GM20431 (cell line): ENCODE results near the gene PRRC2B.
"Not testable (repeated sequence)": the region's sequence is repeated elsewhere in the genome, so short reads cannot be mapped to it uniquely, and the experiment has no call there.

Source experiments
- in situ Hi-C: fragments of 300-500 bp; cut with MseI, MboI; formaldehyde crosslinking; loops from one replicate; pipeline ENCODE4 v1.15.0; 2020; ENCODE audit warnings: low sequenced_read_pairs; ENCODE audit not compliant: unreplicated experiment

PRRC2B gene

DNA sequence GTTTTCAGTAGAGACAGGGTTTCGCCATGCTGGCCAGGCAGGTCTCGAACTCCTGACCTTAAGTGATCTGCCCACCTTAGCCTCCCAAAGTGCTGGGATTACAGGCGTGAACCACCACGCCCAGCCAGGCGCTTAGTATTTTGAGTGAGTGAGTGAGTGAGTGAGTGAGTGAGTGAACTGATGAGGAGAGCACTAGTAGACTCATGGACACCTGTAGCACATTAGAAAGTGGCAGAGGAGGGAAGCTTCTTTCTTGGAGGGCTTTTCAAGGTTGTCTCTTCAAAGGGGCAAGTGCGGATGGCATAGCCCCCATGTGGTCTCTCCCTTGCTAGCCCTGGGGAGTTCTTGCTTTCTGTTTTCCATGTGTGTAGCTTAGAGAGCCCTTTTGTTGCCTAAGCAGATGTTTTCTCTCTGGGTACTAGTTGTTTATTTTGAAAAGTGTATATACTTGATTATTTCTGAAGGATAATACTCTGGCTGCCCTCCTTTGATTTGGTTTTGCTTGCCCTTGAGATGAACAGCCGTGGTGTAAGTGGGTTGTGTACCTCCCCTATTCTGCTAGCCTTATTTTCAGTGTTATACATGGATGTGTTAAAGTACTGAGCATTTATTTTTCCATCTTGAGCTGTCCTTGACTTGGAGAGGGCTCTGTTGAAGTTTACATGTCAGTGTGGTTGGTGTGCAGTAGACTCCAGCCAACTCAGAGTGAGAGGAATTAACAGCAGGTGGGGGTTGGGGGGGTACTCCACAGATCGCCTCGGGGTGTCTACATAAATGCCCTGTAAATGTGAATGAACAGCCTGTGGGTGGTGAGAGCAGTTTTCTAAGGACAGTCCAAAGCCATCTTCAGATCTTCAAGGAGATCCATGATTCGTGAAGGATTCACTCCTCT is 35.5 kb downstream of the PRRC2B start:
- in situ Hi-C loops, result no loop called here

DNA sequence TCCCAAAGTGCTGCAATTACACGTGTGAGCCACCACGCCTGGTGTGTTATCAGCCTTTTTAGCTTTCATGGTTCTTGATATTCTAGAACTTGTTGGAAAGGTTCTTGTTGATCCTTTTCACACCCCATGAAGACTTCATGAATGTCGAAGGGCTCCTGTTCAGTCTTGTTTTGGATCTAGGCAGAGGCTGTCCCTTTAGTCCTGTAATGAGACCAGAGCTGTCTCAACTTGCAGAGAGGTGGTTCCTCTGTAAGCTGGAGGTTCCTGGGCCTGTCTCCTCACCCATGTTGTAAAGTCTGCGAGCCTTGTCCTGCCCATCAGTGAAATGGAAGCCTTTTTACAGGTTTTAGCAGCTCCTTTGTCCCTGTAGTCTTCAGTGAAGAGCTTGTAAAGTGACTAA is 38.2 kb downstream of the PRRC2B start:
- in situ Hi-C loops, result no loop called here

DNA sequence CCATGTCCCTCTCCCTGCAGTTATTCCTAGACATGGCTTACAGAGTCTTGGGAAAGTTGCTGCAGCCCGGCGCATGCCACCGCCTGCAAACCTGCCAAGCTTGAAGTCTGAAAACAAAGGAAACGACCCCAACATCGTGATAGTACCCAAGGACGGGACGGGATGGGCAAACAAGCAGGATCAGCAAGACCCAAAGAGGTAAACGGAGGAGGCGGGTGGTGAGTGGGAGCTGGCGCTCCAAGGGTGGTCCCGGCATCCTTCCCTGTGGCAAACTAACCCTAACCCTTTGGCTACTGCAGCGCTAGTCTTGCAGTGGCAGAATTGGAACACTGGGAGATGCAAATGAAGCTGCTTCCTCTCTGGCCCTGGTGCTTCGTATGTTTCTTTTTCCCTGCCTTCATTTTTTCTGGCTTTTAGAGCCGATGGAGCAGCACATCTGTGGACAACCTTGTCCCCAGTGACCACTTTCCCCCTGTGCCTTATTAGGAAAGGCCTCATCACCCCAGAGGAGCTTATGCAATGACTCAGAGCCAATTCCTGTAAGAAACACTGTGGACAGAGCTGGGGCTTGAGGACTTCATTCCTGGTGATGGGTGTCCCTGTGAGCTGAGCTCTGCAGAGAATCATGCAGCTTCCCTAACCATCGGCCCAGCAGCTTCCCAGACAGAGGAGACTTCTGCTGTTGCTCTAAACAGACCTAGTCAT is 38.9 kb downstream of the PRRC2B start:
- in situ Hi-C loops, result no loop called here

DNA sequence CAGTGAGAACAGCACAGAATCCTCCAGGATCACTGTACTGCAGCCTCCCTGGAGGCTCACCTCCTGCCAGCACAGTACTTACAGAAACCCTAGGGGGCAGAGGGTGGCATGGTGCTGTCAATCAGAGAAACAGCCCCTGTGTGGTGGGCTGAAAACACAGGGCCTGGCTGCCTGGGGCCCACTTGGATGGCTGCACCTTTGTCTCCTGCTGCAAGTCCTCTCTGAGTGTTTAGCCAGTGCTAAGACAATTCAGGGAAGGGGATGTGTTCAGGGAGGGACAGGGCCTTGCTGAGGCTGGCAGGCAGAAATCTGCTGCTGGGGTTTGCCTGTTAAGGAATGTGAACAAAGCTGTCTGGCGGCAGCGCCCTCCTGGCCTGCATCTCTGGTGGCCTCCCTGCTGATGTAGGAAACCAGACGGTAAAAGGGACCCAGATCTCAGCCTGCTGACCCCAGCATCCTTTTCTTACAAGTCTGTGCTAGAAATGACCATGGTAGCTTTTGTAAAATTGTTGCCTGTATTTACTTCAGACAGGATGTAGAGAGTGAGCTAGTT is 39.5 kb downstream of the PRRC2B start:
- in situ Hi-C loops, result no loop called here

DNA sequence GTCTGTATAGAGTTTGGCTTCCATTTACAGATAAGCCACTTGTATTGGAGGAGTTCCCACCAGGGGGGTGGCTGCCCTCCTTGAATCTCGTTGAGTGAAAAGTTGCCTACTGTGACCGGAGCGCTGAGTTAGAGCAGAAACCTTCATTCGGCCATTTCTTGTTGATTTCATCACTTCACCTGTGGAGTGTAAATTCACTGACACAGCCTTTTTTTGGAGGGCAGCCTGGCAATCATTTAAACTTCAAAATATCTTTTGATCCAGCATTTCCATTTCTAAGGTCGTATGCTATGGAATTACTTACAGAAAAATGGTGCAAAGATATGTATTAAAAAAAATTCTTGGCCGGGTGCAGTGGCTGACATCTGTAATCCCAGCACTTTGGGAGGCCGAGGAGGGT is 40.8 kb downstream of the PRRC2B start:
- in situ Hi-C loops, result no loop called here

DNA sequence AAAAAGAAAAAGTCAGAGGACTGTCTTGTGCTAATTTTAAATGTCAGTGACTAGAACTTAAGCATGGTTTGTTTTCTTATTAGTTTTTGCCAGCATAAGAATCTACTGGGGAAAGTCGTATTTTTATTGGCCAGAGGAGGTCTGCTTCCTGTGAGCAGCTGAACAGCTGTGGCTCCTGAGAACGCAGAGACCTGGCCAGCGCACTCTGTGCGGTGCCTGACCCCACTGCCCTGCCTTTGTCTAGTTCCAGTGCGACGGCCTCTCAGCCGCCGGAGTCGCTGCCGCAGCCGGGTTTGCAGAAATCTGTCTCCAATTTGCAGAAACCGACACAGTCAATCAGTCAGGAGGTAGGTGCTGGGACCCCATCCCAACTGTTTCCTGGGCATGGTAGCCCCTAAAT is 42.5 kb downstream of the PRRC2B start:
- in situ Hi-C loops, result no loop called here

DNA sequence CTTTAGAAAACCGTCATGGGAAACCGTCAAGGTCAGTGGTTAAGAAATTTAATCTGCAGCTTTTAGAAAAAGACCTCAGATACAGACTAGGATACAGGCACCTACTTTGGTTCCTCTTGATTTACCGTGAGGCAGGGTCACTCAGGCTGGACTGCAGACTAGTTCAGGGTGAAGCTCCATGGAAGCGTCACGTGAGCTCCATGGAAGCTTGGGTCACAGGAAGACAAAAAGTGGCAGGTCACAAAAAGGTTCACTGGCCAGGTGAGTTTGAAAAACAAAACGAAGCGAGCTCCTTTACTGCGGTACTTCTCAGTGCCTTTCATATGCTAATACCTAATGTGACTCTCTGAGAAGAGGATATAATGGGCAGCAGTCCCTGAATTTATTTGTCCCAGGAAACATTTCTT is 43.0 kb downstream of the PRRC2B start:
- in situ Hi-C loops, result no loop called here

DNA sequence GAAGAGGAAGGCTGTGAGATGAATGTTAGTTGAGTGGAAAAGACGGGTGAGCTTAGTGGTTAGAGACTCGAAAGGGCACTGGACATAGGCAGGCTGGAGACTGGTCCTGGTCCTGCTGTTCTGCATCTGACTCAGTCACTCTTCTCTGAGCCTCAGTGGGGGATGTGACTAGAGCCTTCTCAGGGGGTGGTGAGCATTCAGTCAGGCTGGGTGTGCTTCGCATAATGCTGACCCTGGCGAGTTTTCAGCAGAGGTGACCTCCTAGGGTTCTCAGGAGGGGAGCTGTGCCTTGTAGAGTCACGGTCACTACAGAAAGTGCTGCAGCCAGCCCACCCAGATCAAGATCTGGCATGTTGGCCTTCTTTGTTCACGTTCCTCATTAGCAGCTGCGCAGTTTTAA is 44.3 kb downstream of the PRRC2B start:
- in situ Hi-C loops, result no loop called here

DNA sequence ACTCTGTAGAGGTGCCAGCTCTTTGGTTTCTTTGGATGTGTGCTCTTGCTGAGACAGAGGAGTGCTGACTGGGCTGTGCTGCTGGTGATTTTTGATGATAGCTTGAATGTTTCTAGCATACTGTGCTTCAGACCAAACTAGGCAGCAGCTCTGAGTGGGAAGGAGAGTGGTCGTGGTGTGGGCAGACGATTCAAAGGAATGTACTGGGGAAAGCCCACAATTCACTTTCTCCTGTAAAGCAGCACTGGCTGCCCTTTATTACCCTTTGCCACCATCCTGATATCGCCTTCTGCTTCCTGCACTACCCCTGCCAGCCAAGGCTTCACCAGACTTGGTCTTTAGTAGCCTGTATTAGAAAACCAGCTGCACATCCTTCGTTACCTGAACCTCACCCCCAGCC is 45.3 kb downstream of the PRRC2B start:
- in situ Hi-C loops, result no loop called here

DNA sequence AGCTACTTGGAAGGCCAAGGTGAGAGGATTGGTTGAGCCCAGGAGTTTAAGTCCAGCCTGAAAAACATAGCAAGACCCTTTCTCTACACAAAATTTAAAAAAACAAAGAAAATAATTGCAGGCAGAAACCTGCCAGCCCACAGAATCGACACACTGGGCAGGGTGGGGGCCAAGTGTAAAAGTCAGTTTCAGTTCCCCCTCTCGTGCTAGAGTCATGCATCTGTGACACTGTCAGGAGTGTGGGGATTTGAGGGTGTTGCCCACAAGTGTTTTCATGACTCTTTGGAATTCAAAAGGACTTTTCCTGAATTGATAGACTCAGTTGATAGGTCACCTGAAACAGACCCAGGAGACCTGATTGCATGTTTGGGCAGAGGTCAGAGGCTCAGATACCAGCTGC is 47.6 kb downstream of the PRRC2B start:
- in situ Hi-C loops, result no loop called here

DNA sequence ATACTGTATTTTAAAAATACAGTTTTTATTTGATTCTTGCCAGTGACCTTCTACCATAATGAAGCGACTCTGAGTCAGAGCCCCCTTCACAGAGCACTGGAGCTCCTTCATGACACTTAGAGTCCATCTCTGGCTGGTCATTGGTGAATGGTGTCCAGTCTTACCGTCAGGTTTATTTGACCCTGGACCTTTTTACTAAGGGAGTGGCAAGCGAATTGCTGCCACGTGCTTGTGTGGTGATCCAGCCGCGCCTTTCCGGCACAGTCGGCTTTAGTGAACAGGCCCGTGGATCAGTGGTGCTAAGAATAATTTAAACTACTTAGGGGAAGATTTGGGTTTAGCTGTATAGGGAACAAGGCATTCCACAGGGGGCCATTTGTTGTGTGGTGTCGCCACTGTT is 48.5 kb downstream of the PRRC2B start:
- in situ Hi-C loops, result no loop called here

DNA sequence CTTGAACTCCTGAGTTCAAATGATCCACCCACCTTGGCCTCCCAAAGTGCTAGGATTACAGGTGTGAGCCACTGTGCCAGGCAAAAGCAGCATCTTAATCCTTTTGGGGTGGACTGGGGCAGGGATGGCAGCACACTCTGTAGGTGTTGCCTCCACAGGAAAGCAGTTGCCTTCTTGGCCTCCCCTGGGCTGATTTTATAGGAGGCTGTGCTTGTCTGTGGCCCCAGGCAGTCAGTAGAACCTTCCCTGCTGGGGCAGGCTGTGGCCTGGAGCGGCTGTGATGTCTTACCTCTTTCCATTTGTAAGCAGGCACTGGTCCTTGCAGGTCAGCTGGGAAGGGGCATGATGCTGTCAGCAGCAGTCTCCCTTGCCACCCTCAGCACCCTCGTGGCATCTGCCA is 49.8 kb downstream of the PRRC2B start:
- in situ Hi-C loops, result no loop called here

DNA sequence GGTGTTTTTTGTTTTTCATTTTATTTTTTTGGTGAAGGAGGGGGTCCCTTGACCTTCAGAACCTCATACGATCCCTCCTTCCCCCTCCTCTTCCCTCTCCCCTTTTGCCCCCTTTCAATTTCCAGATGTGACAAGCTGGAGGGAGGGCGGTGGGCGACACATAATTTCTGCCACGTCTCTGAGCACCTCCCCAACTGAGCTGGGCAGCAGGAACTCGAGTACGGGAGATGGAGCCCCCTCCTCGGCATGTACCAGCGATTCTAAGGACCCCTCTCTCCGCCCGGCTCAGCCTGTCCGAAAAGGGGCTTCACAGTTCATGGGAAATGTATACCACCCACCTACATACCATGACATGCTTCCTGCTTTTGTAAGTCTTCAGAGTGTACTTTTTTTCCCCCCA is 52.4 kb downstream of the PRRC2B start:
- in situ Hi-C loops, result no loop called here

DNA sequence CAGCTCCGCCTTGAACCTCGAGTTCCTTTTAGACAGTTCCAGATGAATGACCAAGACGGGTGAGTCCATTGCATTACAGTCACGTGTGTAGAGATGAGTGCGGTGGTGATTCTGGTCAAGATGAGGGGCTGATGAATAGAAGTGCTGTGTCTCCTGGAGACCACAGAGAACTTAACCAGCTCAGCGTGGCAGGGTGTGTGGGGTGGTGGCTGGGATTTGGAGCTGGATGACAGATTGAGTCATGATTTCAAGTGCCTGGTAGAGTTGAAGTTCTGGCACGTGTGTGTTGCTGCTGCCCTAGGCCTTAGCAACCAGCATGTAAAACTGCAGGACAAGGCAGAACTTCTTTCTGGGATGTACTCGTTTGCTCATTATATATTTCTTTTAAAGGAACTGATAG is 53.3 kb downstream of the PRRC2B start:
- in situ Hi-C loops, result no loop called here

DNA sequence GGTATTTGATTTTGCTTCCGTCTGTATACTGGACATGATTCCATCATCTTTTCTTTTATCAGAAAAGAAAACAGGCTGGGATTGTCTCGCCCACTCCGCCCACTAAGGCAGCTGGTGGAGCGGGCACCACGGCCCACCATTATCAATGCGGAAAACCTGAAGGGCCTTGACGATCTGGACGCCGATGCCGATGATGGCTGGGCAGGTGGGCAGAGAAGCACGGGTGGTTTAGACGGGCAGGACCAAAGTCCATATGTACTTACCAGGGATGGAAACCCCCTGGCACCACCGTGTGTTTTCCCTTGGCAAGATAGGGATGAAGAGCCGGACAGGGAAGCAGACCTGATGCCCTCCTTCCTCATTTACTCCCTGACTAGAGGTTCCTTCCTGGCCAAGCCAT is 53.7 kb downstream of the PRRC2B start:
- in situ Hi-C loops, result no loop called here

DNA sequence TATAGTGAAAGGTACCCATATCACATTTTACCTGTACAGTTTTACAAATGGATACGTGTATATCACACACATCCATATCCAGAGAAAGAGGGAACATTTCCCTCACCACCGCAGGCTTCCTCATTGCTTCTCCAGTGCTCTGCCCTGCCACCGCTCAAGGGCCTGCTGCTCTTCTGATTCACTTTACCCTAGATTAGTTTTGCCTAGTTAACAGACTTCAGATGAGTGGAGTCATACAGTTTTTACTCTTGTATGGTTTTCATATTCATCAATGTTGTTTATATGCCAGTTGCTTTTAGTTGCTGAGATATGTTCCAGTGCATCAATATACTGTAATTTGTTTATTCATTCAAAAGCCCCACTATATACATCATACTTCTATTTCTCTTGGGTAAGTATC is 54.9 kb downstream of the PRRC2B start:
- in situ Hi-C loops, result no loop called here

DNA sequence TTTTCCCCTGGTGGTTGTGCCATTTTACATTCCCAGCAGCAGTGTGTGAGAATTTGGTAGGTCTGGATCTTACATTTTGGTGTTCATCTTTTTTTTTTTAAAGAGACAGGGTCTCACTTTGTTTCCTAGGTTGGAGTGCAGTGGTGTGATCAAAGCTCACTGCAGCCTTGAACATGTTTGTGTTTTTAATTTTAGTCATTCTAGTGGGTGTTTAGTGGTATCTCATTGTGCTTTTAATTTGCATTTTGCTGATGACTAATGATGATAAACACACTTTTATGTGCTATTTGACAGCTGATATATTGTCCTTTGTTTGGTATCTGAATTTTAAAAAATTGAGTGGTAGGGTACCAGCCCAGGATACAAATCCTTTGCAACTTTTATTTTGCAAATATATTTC is 55.4 kb downstream of the PRRC2B start:
- in situ Hi-C loops, result no loop called here

DNA sequence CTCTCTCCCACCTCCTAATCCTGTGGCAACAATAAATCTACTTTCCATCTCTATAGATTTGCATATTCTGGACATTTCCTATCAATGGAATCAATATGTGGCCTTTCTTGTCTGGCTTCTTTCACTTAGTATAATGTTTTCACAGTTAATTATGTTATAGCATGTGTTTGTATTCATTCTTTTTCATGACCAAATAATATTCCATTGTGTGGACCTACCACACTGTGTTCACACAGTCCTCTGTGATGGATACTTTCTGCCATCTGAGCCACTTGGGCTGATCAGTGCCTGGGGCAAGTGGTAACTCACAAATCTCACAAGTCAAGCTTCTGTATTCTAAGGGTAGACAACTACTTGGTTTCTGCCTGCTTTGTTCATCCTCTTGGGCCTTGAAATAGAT is 60.1 kb downstream of the PRRC2B start:
- in situ Hi-C loops, result no loop called here

DNA sequence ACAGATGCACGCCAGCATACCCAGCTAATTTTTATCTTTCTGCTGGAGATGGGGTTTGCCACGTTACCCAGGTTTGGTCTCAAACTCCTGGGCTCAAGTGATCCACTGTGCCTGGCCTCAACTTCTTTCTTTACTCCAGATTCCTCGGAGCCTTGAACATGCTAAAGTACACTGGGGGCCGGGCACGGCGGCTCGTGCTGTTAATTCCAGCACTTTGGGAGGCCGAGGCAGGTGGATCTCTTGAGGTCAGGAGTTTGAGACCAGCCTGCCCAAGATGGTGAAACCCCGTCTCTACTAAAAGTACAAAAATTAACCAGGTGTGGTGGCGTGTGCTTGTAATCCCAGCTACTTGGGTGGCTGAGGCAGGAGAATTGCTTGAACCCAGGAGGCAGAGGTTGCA is 61.8 kb downstream of the PRRC2B start:
- in situ Hi-C loops, result not testable (repeated sequence)

DNA sequence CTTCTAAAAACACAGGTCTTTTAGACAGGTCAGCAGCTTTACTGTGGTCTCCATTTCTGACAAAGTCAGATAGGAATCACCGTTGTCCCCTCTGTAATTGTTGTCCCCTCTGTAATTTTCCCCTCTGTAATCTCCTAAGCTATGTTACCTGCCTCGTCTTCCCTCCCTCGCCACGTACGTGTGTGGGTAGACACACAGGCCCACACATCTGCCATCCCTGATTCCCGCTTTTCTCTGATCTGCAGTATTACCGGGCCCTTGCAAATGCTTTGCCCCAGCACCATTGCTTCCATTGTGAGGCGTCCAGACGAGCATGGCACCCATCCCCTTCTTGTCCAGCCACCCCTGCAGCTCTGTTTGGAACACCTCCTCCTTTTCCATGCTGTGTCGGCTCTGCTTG is 63.9 kb downstream of the PRRC2B start:
- in situ Hi-C loops, result no loop called here

DNA sequence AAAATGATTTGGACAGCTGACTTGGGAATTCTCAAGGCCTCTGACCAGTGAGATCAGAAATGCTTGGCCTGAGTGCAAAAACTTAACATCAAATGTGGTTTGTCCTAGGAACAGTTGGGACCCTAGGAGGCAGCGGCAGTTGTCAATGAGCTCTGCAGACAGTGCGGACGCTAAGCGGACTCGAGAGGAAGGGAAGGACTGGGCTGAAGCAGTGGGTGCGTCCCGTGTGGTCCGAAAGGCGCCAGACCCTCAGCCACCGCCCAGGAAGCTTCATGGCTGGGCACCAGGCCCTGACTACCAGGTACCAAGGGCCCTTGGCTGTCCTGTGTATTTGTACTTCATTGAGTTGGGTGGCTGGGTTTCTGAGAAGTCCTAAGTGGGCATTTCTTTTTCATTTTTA is 65.2 kb downstream of the PRRC2B start:
- in situ Hi-C loops, result no loop called here
